WTC11 (cell line): ENCODE results near the gene ARHGAP15. TPM values are rescaled to one million over a fixed set of nuclear protein-coding genes. Genes with fewer than 3 reads are reported as not detected.

Source experiments
- ATAC-seq: fragments of 200-7000 bp; cut with Tn5 transposase; 2 replicates; pipeline ENCODE4 v1.10.0; 2021; ENCODE audit warnings: mild to moderate bottlenecking, moderate library complexity
- CTCF ChIA-PET: fragments of 300-600 bp; sonication (Branson Sonifier 250); formaldehyde crosslinking; loops from one replicate; lab custom pipeline; 2021; ENCODE audit warnings: antibody characterized with exemption; lab: Charles Lee
- POLR2A ChIA-PET: fragments of 350-600 bp; sonication (Branson Sonifier 250); formaldehyde crosslinking; loops from one replicate; lab custom pipeline; 2021; ENCODE audit warnings: antibody characterized with exemption; lab: Charles Lee
- DNase-seq: peaks from one replicate; pipeline ENCODE4 v3.0.0; 2021; ENCODE audit warnings: low spot score
- H3K27ac Mint-ChIP-seq: 2 replicates; pipeline ENCODE4 v1.8.0; 2021; ENCODE audit warnings: mixed read lengths
- H3K27me3 Mint-ChIP-seq: 2 replicates; pipeline ENCODE4 v1.8.0; 2021; ENCODE audit warnings: low read depth, mild to moderate bottlenecking, moderate library complexity, mixed read lengths
- H3K36me3 Mint-ChIP-seq: 2 replicates; pipeline ENCODE4 v1.8.0; 2021; ENCODE audit warnings: mixed read lengths
- H3K4me1 Mint-ChIP-seq: 2 replicates; pipeline ENCODE4 v1.8.0; 2022; ENCODE audit warnings: mixed read lengths
- H3K4me3 Mint-ChIP-seq: 2 replicates; pipeline ENCODE4 v1.8.0; 2021; ENCODE audit warnings: mild to moderate bottlenecking, moderate library complexity, mixed read lengths
- H3K9me3 Mint-ChIP-seq: 2 replicates; pipeline ENCODE4 v1.8.0; 2021; ENCODE audit warnings: mixed read lengths
- ATF3 ChIP-seq: sonication (generic); formaldehyde crosslinking; conservative IDR thresholded peaks from 2 replicates; pipeline ENCODE4 v1.8.1; 2022; ENCODE audit warnings: mild to moderate bottlenecking, missing genetic modification reagents
- CBFB ChIP-seq: sonication (generic); formaldehyde crosslinking; IDR thresholded peaks from 2 replicates; pipeline ENCODE4 v1.8.1; 2022; ENCODE audit warnings: mild to moderate bottlenecking, low read depth, missing genetic modification reagents
- ERG ChIP-seq: fragments of 250-450 bp; sonication (Bioruptor Pico); IDR thresholded peaks from 2 replicates; pipeline ENCODE4 v1.8.0; 2021; ENCODE audit warnings: mild to moderate bottlenecking
- ESRRA ChIP-seq: sonication (generic); formaldehyde crosslinking; IDR thresholded peaks from 2 replicates; pipeline ENCODE4 v1.8.1; 2022; ENCODE audit warnings: mild to moderate bottlenecking, missing genetic modification reagents, borderline replicate concordance
- FOXK1 ChIP-seq: sonication (generic); formaldehyde crosslinking; IDR thresholded peaks from 2 replicates; pipeline ENCODE4 v1.8.0; 2022; ENCODE audit warnings: mild to moderate bottlenecking, moderate library complexity, missing genetic modification reagents
- GABPB1 ChIP-seq: sonication (generic); formaldehyde crosslinking; IDR thresholded peaks from 2 replicates; pipeline ENCODE4 v1.8.1; 2023; ENCODE audit warnings: mild to moderate bottlenecking, missing genetic modification reagents
- GRHL2 ChIP-seq: fragments of 250-450 bp; sonication (Bioruptor Pico); IDR thresholded peaks from 2 replicates; pipeline ENCODE4 v1.8.0; 2022; ENCODE audit warnings: mild to moderate bottlenecking, moderate library complexity; ENCODE audit not compliant: insufficient replicate concordance, severe bottlenecking
- HMGXB4 ChIP-seq: sonication (generic); formaldehyde crosslinking; IDR thresholded peaks from 2 replicates; pipeline ENCODE4 v1.8.1; 2023; ENCODE audit warnings: mild to moderate bottlenecking, moderate library complexity, missing genetic modification reagents
- IRF2 ChIP-seq: sonication (generic); formaldehyde crosslinking; IDR thresholded peaks from 2 replicates; pipeline ENCODE4 v1.8.0; 2022; ENCODE audit warnings: low read depth, missing genetic modification reagents, borderline replicate concordance
- NR1H2 ChIP-seq: sonication (generic); formaldehyde crosslinking; IDR thresholded peaks from 2 replicates; pipeline ENCODE4 v1.9.0; 2021; ENCODE audit warnings: mild to moderate bottlenecking, moderate library complexity, missing genetic modification reagents
- OVOL2 ChIP-seq: fragments of 250-450 bp; sonication (Bioruptor Pico); IDR thresholded peaks from 2 replicates; pipeline ENCODE4 v1.9.0; 2021; ENCODE audit warnings: mild to moderate bottlenecking, borderline replicate concordance
- PRRX2 ChIP-seq: fragments of 250-450 bp; sonication (Bioruptor Pico); IDR thresholded peaks from 2 replicates; pipeline ENCODE4 v1.8.0; 2021; ENCODE audit warnings: mild to moderate bottlenecking
- RORB ChIP-seq: fragments of 250-450 bp; sonication (Bioruptor Pico); IDR thresholded peaks from 2 replicates; pipeline ENCODE4 v1.9.0; 2021; ENCODE audit warnings: mild to moderate bottlenecking
- SMAD3 ChIP-seq: sonication (generic); formaldehyde crosslinking; IDR thresholded peaks from 2 replicates; pipeline ENCODE4 v1.8.0; 2022; ENCODE audit warnings: missing genetic modification reagents, mild to moderate bottlenecking, borderline replicate concordance
- SP1 ChIP-seq: sonication (generic); formaldehyde crosslinking; conservative IDR thresholded peaks from 2 replicates; pipeline ENCODE4 v1.8.1; 2022; ENCODE audit warnings: missing genetic modification reagents
- TP53 ChIP-seq: sonication (generic); formaldehyde crosslinking; IDR thresholded peaks from 2 replicates; pipeline ENCODE4 v1.8.1; 2023; ENCODE audit warnings: mild to moderate bottlenecking, missing genetic modification reagents
- ZNF232 ChIP-seq: sonication (generic); formaldehyde crosslinking; IDR thresholded peaks from 2 replicates; pipeline ENCODE4 v1.8.0; 2022; ENCODE audit warnings: mild to moderate bottlenecking, missing genetic modification reagents
- ZNF512 ChIP-seq: sonication (generic); formaldehyde crosslinking; IDR thresholded peaks from 2 replicates; pipeline ENCODE4 v1.8.1; 2022; ENCODE audit warnings: missing genetic modification reagents, borderline replicate concordance
- ZNF532 ChIP-seq: fragments of 250-450 bp; sonication (Bioruptor Pico); IDR thresholded peaks from 2 replicates; pipeline ENCODE4 v1.9.0; 2021; ENCODE audit warnings: mild to moderate bottlenecking, borderline replicate concordance
- total RNA-seq: library from RNA; stranded (reverse); gene quantifications from 3 replicates; pipeline ENCODE4 v1.2.3, GENCODE V29; 2021
- TF ChIP-seq, protein P1 (sequence below): sonication (generic); formaldehyde crosslinking; conservative IDR thresholded peaks from 2 replicates; pipeline ENCODE4 v1.8.1; 2023; ENCODE audit warnings: mild to moderate bottlenecking, low read depth, missing genetic modification reagents, moderate library complexity
- TF ChIP-seq, protein P2 (sequence below): sonication (generic); formaldehyde crosslinking; IDR thresholded peaks from 2 replicates; pipeline ENCODE4 v1.8.1; 2023; ENCODE audit warnings: mild to moderate bottlenecking, missing genetic modification reagents
- TF ChIP-seq, protein P3 (sequence below): sonication (generic); formaldehyde crosslinking; IDR thresholded peaks from 2 replicates; pipeline ENCODE4 v1.8.0; 2022; ENCODE audit warnings: mild to moderate bottlenecking, missing genetic modification reagents

Gene ARHGAP15
- total RNA-seq, 1 experiment from 2014 or later: 0.28 TPM

DNA sequence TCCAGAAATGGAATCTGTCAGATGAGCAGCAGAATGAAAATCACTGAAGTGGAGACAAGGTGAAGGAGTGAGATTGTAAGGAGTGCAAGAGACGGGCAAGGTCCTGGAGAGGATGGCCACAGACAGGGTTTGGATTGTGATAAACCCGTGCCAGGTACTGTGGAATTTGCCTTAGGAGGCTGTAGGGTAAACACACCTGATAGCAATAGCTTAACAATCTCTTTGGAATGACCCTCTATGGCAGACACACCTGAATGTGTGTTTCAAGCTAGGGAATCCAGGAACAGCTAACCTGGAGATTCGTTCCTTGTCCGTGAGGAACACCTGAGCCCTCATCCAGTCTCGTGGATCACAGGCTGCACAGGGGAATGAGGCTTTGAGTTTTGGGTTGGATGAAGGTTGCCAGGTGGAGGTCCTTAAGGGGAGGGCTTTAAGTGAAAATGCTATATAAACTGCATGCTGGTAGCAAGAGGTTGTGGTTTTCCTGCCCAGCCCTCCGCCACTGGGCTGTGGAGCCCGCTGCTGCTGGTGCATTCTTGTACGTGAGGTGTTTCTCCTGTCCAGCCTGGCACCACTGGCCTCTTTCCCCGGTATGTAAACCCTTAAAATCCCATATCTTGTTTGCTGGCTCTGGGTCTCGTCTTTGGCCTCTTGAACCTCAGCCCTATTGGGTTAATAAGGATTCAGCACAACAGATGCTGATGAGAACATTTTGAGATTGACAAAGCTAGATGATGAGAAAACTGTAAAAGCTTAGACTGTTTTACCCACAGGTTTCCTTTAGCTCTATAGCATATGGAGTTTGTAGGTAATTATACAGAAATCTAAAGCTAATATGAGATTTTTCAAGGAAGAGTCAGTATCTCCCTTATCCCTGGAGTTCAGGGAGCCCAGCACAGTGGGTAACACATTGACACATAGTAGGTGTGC, 117.9 kb downstream of the ARHGAP15 start (continued):
- TF ChIP-seq ZNF532: no peak
- no peak for TF ChIP-seq HMGXB4 (CRISPR knock-in tag)
- no peak for TF ChIP-seq ESRRA (CRISPR knock-in tag)
- no peak for TF ChIP-seq IRF2
- no peak for TF ChIP-seq ERG (CRISPR knock-in tag)

DNA sequence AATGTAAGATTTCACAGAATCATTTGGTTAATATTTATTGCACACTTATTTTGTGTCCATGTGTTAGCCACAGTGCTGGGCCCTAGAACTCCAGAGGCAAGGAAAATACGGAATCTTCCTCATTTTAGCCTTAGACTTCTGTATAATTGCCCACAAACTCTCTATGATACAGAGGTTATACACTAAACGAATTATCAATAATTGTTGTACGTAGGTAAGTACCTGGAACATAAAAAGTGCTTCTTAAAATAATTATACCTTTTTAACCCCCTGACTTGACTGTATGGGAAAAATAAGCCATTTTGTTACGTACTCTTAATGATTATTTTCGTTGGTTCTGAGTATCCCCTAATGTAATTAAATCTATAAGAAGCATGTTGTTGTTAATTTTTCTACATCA, 119.4 kb downstream of the ARHGAP15 start:
- no peak overlapping the region for H3K4me3 Mint-ChIP-seq
- H3K27me3 Mint-ChIP-seq: no peaks in the 10 kb centered on the region
- ChIA-PET CTCF (no interaction called here), POLR2A (no interaction called here)
- H3K4me1 Mint-ChIP-seq: no peaks in the 10 kb centered on the region
- no peak for DNase-seq
- TF ChIP-seq SP1: no peak
- no peak for TF ChIP-seq ZNF512 (CRISPR knock-in tag)
- no peak for TF ChIP-seq PRRX2 (CRISPR knock-in tag)
- TF ChIP-seq OVOL2 (CRISPR knock-in tag): no peak
- TF ChIP-seq, protein P1, sequence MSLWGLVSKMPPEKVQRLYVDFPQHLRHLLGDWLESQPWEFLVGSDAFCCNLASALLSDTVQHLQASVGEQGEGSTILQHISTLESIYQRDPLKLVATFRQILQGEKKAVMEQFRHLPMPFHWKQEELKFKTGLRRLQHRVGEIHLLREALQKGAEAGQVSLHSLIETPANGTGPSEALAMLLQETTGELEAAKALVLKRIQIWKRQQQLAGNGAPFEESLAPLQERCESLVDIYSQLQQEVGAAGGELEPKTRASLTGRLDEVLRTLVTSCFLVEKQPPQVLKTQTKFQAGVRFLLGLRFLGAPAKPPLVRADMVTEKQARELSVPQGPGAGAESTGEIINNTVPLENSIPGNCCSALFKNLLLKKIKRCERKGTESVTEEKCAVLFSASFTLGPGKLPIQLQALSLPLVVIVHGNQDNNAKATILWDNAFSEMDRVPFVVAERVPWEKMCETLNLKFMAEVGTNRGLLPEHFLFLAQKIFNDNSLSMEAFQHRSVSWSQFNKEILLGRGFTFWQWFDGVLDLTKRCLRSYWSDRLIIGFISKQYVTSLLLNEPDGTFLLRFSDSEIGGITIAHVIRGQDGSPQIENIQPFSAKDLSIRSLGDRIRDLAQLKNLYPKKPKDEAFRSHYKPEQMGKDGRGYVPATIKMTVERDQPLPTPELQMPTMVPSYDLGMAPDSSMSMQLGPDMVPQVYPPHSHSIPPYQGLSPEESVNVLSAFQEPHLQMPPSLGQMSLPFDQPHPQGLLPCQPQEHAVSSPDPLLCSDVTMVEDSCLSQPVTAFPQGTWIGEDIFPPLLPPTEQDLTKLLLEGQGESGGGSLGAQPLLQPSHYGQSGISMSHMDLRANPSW (CRISPR knock-in tag): no peak
- TF ChIP-seq ZNF232: no peak
- no peak for TF ChIP-seq ATF3 (CRISPR knock-in tag)
- TF ChIP-seq RORB (CRISPR knock-in tag): no peak
- TF ChIP-seq FOXK1 (CRISPR knock-in tag): no peak
- TF ChIP-seq, protein P2, sequence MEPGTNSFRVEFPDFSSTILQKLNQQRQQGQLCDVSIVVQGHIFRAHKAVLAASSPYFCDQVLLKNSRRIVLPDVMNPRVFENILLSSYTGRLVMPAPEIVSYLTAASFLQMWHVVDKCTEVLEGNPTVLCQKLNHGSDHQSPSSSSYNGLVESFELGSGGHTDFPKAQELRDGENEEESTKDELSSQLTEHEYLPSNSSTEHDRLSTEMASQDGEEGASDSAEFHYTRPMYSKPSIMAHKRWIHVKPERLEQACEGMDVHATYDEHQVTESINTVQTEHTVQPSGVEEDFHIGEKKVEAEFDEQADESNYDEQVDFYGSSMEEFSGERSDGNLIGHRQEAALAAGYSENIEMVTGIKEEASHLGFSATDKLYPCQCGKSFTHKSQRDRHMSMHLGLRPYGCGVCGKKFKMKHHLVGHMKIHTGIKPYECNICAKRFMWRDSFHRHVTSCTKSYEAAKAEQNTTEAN (CRISPR knock-in tag): no peak
- no peak for TF ChIP-seq GABPB1
- TF ChIP-seq CBFB (CRISPR knock-in tag): no peak
- no peak for TF ChIP-seq GRHL2 (CRISPR knock-in tag)
- TF ChIP-seq, protein P3, sequence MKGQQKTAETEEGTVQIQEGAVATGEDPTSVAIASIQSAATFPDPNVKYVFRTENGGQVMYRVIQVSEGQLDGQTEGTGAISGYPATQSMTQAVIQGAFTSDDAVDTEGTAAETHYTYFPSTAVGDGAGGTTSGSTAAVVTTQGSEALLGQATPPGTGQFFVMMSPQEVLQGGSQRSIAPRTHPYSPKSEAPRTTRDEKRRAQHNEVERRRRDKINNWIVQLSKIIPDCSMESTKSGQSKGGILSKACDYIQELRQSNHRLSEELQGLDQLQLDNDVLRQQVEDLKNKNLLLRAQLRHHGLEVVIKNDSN: no peak
- no peak for TF ChIP-seq NR1H2 (CRISPR knock-in tag)
- TF ChIP-seq TP53: no peak
- no peak for TF ChIP-seq SMAD3 (CRISPR knock-in tag)
- TF ChIP-seq, all 79 proteins: peak for 0
- no peak for ATAC-seq
- H3K27ac Mint-ChIP-seq: no peak overlapping the region
- H3K36me3 Mint-ChIP-seq: no peaks in the 10 kb centered on the region
- no peaks in the 10 kb centered on the region for H3K9me3 Mint-ChIP-seq
